Osteocyte (in vitro differentiated cells): Measurements from ENCODE around the gene PAFAH1B1. TPM values are rescaled to one million over a fixed set of nuclear protein-coding genes. Genes with fewer than 3 reads are reported as not detected.

Experiments used
- DNase-seq: peaks from one replicate; pipeline ENCODE4 v3.0.0; 2021; ENCODE audit warnings: mixed read lengths; ENCODE audit not compliant: unreplicated experiment; ENCODE audit errors: extremely low spot score
- H3K27ac Mint-ChIP-seq: one replicate; pipeline ENCODE4 v1.8.0; 2021; ENCODE audit warnings: mild to moderate bottlenecking, mixed read lengths; ENCODE audit not compliant: unreplicated experiment
- H3K27me3 Mint-ChIP-seq: one replicate; pipeline ENCODE4 v1.8.0; 2021; ENCODE audit warnings: mixed read lengths; ENCODE audit not compliant: unreplicated experiment
- H3K36me3 Mint-ChIP-seq: one replicate; pipeline ENCODE4 v1.8.0; 2021; ENCODE audit warnings: mixed read lengths; ENCODE audit not compliant: unreplicated experiment
- H3K4me1 Mint-ChIP-seq: one replicate; pipeline ENCODE4 v1.8.0; 2021; ENCODE audit warnings: mixed read lengths; ENCODE audit not compliant: unreplicated experiment
- H3K4me3 Mint-ChIP-seq: one replicate; pipeline ENCODE4 v1.8.0; 2021; ENCODE audit warnings: mild to moderate bottlenecking, moderate library complexity, mixed read lengths; ENCODE audit not compliant: unreplicated experiment
- H3K9me3 Mint-ChIP-seq: one replicate; pipeline ENCODE4 v1.8.0; 2021; ENCODE audit warnings: mixed read lengths; ENCODE audit not compliant: unreplicated experiment
- total RNA-seq: library from RNA; stranded (reverse); gene quantifications from 2 replicates; pipeline ENCODE4 v1.2.1, GENCODE V29; 2021
- TF ChIP-seq, protein P1 (sequence below): fragments of 200-600 bp; sonication (generic); IDR thresholded peaks from 2 replicates; pipeline ENCODE4 v1.5.0; 2021; ENCODE audit warnings: antibody characterized with exemption, mild to moderate bottlenecking, moderate library complexity

PAFAH1B1 gene
- total RNA-seq, 1 donor from 2014 or later, result 138 TPM

DNA sequence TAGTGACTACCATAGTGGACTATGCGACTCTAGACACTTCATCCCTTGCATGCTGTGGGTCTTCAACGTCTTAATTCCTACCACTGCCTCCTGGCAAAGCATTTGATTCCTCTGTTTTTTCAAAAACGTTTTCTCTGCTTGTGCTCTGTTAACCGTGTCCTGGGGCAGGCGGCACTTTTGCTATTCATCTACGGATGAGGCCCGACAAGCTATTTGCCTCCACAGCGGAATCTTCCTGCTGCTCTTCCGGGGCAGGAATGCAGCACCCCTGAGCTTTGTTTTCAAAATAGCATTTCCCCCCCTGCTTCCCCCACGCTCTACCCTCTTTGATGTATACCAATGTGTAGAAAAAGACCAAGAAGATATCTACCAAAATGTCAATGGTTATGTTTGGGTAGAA lies 42.0 kb upstream of the PAFAH1B1 start:
- Mint-ChIP-seq H3K27ac (no peak overlapping the region), H3K4me1 (no peaks in the 10 kb centered on the region), H3K4me3 (no peak overlapping the region), H3K9me3 (no peaks in the 10 kb centered on the region), H3K27me3 (peaks cover 20% of the 10 kb centered on the region), H3K36me3 (no peaks in the 10 kb centered on the region)
- DNase-seq, result no peak
- TF ChIP-seq, protein P1, sequence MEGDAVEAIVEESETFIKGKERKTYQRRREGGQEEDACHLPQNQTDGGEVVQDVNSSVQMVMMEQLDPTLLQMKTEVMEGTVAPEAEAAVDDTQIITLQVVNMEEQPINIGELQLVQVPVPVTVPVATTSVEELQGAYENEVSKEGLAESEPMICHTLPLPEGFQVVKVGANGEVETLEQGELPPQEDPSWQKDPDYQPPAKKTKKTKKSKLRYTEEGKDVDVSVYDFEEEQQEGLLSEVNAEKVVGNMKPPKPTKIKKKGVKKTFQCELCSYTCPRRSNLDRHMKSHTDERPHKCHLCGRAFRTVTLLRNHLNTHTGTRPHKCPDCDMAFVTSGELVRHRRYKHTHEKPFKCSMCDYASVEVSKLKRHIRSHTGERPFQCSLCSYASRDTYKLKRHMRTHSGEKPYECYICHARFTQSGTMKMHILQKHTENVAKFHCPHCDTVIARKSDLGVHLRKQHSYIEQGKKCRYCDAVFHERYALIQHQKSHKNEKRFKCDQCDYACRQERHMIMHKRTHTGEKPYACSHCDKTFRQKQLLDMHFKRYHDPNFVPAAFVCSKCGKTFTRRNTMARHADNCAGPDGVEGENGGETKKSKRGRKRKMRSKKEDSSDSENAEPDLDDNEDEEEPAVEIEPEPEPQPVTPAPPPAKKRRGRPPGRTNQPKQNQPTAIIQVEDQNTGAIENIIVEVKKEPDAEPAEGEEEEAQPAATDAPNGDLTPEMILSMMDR, result no peak

DNA sequence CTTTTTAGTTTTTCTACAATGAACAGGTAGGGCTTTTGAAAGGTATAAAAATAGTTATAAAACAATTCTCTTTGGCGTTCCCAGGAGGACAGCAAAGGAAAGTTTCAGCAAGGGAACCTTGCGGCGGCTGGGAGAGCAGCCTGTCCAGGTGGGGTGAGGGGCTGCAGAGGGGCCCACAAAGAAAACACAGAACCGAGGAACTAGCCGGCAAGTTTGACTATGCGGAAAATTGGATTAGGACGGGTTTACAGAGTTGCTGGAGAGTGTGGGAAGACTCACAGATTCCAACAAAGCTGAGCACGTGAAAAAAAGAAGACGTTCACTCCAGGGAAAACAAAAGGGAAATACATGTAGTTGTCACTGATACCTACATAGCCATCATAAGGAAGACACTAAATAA lies 41.5 kb upstream of the PAFAH1B1 start:
- Mint-ChIP-seq H3K27ac (no peak overlapping the region), H3K9me3 (no peaks in the 10 kb centered on the region), H3K4me3 (no peak overlapping the region), H3K27me3 (peaks cover 23% of the 10 kb centered on the region), H3K36me3 (no peaks in the 10 kb centered on the region), H3K4me1 (no peaks in the 10 kb centered on the region)
- TF ChIP-seq, protein P1, result no peak
- DNase-seq, result no peak

DNA sequence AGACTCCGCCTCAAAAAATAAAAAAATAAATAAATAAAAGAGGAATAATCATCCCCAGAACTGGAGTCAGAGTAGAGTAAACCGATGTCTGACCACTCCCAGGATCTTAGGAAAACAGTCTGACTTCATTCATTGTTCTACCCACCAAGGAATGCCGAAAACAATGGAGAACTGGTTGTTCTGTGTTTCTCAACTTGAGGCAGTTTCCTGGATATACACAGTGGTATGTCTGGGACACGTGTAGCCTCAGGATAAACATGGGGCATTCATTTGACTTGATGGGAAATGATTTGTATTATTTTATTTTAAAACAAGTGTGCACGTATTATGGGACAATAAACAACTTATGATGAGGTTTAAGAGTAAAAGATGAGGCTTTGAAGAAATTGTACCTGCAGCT lies 32.8 kb upstream of the PAFAH1B1 start:
- Mint-ChIP-seq H3K27me3 (peaks cover 9% of the 10 kb centered on the region), H3K36me3 (no peaks in the 10 kb centered on the region), H3K27ac (no peak overlapping the region), H3K4me3 (no peak overlapping the region), H3K4me1 (no peaks in the 10 kb centered on the region), H3K9me3 (no peaks in the 10 kb centered on the region)
- TF ChIP-seq, protein P1, result no peak
- no peak for DNase-seq

DNA sequence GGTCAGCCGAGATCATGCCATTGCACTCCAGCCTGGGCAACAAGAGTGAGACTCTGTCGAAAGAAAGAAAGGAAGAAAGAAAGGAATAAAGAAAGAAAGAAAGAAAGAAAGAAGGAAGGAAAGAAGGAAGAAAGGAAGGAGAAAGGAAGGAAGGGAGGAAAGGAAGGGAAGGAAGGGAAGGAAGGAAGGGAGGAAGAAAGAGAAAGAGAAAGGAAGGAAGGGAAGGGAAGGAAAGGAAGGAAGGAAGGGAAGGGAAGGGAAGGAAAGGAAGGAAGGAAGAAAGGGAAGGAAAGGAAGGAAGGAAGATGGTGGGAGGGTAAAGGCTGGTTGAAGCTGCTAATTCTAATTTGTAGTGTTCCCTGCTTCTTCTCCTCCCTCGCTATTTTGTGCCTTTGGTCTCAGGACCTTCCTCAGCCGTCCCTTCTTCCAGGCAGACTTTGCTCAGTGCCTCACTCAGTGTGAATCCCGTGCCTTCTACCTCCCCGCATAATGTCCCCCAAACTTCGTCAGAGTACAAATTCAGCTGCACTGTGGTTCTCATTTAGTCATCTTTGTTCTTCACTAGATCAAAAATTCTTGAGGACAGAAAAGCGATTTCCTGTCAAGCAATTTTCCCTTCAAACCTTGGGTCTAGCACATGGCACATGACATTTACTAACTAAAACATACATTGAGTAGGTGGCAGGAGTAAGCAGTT lies 31.1 kb upstream of the PAFAH1B1 start:
- H3K27ac Mint-ChIP-seq, result no peak overlapping the region
- H3K4me3 Mint-ChIP-seq, result no peak overlapping the region
- H3K9me3 Mint-ChIP-seq, result no peaks in the 10 kb centered on the region
- no peak for DNase-seq
- TF ChIP-seq, protein P1, result no peak
- peaks cover 2% of the 10 kb centered on the region for H3K27me3 Mint-ChIP-seq
- H3K4me1 Mint-ChIP-seq, result no peaks in the 10 kb centered on the region
- no peaks in the 10 kb centered on the region for H3K36me3 Mint-ChIP-seq

DNA sequence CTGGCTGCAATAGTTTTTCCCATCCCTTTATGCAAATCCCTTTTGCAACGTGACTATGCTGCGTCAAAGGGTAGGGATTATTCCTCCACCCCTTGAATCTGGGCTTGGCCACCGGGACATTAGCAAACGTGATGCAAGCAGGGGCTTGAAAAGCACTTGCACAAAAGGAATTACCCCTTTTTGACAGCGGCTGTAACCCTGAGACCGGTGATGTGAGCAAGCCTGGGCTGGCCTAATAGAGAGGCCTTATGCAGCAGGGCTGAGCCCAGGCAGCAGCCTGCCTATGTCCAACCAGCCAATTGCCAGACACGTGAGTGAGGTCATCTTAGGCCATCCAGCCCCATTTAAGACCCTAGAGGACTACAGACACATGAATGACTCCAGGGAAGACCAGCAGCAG lies 30.4 kb upstream of the PAFAH1B1 start:
- Mint-ChIP-seq H3K27me3 (peaks cover 2% of the 10 kb centered on the region), H3K27ac (no peak overlapping the region), H3K9me3 (no peaks in the 10 kb centered on the region), H3K36me3 (no peaks in the 10 kb centered on the region), H3K4me1 (no peaks in the 10 kb centered on the region), H3K4me3 (no peak overlapping the region)
- no peak for DNase-seq
- TF ChIP-seq, protein P1, result no peak
